OCI-LY7 (cell line): ENCODE measurements around the gene CUBN.

Experiments used
- EZH2phosphoT487 ChIP-seq: fragments of 200-600 bp; sonication (generic); IDR thresholded peaks from 2 replicates; pipeline ENCODE4 v1.6.1; 2018; ENCODE audit warnings: low read depth, borderline replicate concordance, mild to moderate bottlenecking, mixed run types, antibody characterized with exemption, low read length, moderate library complexity, mixed read lengths
- TF ChIP-seq, protein P1 (sequence below): fragments of 200-600 bp; sonication (generic); conservative IDR thresholded peaks from 2 replicates; pipeline ENCODE4 v1.5.1; 2014; ENCODE audit warnings: mild to moderate bottlenecking, antibody characterized with exemption, low read length, moderate library complexity, mixed read lengths

DNA sequence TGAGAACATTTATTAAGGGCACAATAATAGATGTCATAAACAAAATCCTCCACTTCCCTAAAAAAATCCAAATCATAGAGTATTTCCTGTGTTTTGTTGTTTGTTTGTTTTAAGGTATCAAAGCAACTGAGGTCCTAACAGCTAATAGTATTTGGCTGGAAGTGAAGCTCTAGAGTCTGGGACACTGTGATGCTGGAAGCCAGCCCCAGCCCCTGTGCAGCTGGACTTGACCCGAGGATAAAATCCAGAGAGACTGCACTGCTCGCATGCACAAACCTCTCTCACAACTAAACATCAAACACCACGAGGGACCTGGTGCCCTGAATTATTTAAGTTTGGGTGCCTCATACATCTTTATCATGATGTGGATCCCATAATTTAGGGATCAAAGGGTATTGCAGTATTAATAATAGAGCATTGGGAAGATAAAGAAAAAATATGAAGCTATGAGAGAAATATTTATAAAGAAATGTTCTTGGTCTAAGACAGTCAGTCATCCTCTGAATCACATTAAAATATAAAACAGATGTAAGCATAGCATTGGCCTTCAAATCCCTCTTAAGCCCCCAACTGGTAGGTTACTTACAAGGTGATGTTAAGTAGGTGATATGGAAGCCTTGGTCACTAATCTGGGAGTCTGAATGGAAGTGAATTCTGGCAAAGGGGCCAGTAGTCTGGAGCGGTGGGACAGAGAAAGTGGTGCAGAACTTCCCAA lies 44.4 kb downstream of the CUBN start:
- TF ChIP-seq, protein P1, sequence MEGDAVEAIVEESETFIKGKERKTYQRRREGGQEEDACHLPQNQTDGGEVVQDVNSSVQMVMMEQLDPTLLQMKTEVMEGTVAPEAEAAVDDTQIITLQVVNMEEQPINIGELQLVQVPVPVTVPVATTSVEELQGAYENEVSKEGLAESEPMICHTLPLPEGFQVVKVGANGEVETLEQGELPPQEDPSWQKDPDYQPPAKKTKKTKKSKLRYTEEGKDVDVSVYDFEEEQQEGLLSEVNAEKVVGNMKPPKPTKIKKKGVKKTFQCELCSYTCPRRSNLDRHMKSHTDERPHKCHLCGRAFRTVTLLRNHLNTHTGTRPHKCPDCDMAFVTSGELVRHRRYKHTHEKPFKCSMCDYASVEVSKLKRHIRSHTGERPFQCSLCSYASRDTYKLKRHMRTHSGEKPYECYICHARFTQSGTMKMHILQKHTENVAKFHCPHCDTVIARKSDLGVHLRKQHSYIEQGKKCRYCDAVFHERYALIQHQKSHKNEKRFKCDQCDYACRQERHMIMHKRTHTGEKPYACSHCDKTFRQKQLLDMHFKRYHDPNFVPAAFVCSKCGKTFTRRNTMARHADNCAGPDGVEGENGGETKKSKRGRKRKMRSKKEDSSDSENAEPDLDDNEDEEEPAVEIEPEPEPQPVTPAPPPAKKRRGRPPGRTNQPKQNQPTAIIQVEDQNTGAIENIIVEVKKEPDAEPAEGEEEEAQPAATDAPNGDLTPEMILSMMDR = no peak
- TF ChIP-seq EZH2phosphoT487 = no peak
